Lung (tissue), 12 donors: ENCODE data around the gene HTRA3. TPM values are rescaled to one million over a fixed set of nuclear protein-coding genes. Genes with fewer than 3 reads are reported as not detected.

Experiments
- ATAC-seq: fragments of 200-7000 bp; cut with Tn5 transposase; one replicate; pipeline ENCODE4 v1.9.1; 2020; ENCODE audit warnings: moderate number of reproducible peaks; ENCODE audit not compliant: insufficient read depth, low FRiP score
- DNase-seq, 3 donors: peaks; one replicate each; pipeline ENCODE4 v3.0.0-alpha.2; 2013 to 2017
- H3K27ac ChIP-seq, 2 donors: one replicate each; pipeline ENCODE4 v1.5.1; 2013; ENCODE audit warnings: mild to moderate bottlenecking in 2 of 2, moderate library complexity in 2 of 2, control low read depth in 1 of 2, inconsistent platforms in 1 of 2, low read depth in 1 of 2, low read length in 1 of 2
- H3K27me3 ChIP-seq, 3 donors: one replicate each; pipeline ENCODE4 v1.5.1; 2013; ENCODE audit warnings: low read length in 2 of 3; ENCODE audit not compliant: control insufficient read depth in 3 of 3, insufficient read depth in 3 of 3
- H3K36me3 ChIP-seq, 4 donors: one replicate each; pipeline ENCODE4 v1.5.1; 2013; ENCODE audit warnings: low read length in 4 of 4, mild to moderate bottlenecking in 1 of 4, moderate library complexity in 1 of 4; ENCODE audit not compliant: control insufficient read depth in 4 of 4, insufficient read depth in 4 of 4
- H3K4me1 ChIP-seq, 5 donors: one replicate each; pipeline ENCODE4 v1.5.1; 2013; ENCODE audit warnings: low read length in 5 of 5, mild to moderate bottlenecking in 2 of 5, moderate library complexity in 1 of 5; ENCODE audit not compliant: control insufficient read depth in 5 of 5, insufficient read depth in 5 of 5
- H3K4me3 ChIP-seq: one replicate; pipeline ENCODE4 v1.5.1; 2013; ENCODE audit warnings: mild to moderate bottlenecking, control low read depth, moderate library complexity
- H3K9ac ChIP-seq, 2 donors: one replicate each; pipeline ENCODE4 v1.5.1; 2013; ENCODE audit warnings: low read length in 2 of 2, control low read depth in 1 of 2; ENCODE audit not compliant: insufficient read depth in 1 of 2
- H3K9me3 ChIP-seq, 4 donors: one replicate each; pipeline ENCODE4 v1.5.1; 2013; ENCODE audit warnings: low read length in 3 of 4, mild to moderate bottlenecking in 1 of 4, moderate library complexity in 1 of 4; ENCODE audit not compliant: control insufficient read depth in 4 of 4, insufficient read depth in 3 of 4
- WGBS, 2 donors: extraction: QIAGEN DNeasy Blood & Tissue Kit; methylation state at CpG; one replicate each; pipeline ENCODE4 v1.1.7; 2013; 5-methylcytosine and 5-hydroxymethylcytosine counted together
- polyA plus RNA-seq, 2 donors: library from polyadenylated mRNA; stranded (reverse); fragments of 200-250 nt; gene quantifications; one replicate each; pipeline ENCODE4 v1.2.1, GENCODE V29; 2013
- total RNA-seq, 2 donors: library from RNA; depleted of rRNA in 1 of 2; stranded (reverse); fragments of >200 nt in 1 of 2; gene quantifications; one replicate each; pipeline ENCODE4 v1.2.1, GENCODE V29; 2014 to 2021
- TF ChIP-seq, protein P1 (sequence below): IDR thresholded peaks from 2 replicates; pipeline ENCODE4 v1.5.1; 2012; ENCODE audit warnings: mild to moderate bottlenecking; ENCODE audit errors: control extremely low read depth, extremely low read depth
- donor health status: control.
- donor health status: control.
- donor health status: Bipolar disorder and iron deficiency.
- donor health status: healthy.
- donor health status: DM: yes; HTN: yes; CAD: no.

The HTRA3 gene
- total and polyA plus RNA-seq, 4 donors: 9.5 to 23.5 (median 17.8) TPM

DNA sequence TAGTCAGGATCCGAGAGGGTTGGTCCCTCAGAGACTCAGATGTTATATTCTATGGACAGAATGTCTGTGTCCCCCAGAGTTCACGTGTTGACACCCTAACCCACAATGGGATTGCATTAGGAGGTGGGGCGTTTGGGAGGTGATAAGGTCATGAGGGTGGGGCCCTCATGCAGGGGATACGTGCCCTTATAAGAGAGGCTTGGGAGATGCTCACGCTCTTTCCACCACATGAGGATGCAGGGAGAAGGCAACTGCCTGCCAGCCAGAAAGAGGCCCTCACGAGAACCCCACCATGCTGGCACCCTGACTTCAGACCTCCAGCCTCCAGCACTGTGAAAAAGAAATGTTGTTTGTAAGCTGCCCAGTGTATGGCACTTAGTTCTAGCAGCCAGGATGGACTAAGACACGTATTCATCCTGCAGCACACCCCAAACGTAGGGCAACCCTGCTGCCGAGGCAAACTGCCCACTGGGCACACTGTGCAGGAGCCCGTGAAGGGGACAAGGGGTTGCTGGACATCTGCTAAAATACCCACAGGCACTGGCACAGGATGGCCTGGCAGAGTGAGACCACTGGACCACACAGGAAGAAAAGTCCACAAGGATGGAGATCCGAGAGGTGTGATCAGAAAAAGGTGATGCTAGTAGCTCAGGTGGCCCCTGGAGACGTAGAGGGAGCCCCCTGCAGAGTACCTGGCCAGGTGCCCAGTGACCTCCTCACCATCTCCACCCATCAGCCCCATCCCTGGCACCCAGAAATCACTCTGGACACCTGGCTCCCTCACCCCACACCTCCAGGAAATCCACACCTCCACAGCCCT lies 62.7 kb downstream of the HTRA3 start:
- ATAC-seq: no peak
- no peaks in the 10 kb centered on the region for H3K36me3 ChIP-seq
- H3K27me3 ChIP-seq: no peaks in the 10 kb centered on the region
- DNase-seq: no peak
- H3K9ac ChIP-seq: no peak overlapping the region
- peaks cover 0 to 5% (median 0%) of the 10 kb centered on the region in 4 donors for H3K9me3 ChIP-seq
- TF ChIP-seq, protein P1, sequence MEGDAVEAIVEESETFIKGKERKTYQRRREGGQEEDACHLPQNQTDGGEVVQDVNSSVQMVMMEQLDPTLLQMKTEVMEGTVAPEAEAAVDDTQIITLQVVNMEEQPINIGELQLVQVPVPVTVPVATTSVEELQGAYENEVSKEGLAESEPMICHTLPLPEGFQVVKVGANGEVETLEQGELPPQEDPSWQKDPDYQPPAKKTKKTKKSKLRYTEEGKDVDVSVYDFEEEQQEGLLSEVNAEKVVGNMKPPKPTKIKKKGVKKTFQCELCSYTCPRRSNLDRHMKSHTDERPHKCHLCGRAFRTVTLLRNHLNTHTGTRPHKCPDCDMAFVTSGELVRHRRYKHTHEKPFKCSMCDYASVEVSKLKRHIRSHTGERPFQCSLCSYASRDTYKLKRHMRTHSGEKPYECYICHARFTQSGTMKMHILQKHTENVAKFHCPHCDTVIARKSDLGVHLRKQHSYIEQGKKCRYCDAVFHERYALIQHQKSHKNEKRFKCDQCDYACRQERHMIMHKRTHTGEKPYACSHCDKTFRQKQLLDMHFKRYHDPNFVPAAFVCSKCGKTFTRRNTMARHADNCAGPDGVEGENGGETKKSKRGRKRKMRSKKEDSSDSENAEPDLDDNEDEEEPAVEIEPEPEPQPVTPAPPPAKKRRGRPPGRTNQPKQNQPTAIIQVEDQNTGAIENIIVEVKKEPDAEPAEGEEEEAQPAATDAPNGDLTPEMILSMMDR: no peak
- no peak overlapping the region for H3K4me3 ChIP-seq
- 84 to 94% methylated on average over 12 of the region's 12 CpGs for whole genome bisulfite sequencing, 2 donors
- peaks cover 0 to 4% (median 0%) of the 10 kb centered on the region in 5 donors for H3K4me1 ChIP-seq
- H3K27ac ChIP-seq: no peak overlapping the region

DNA sequence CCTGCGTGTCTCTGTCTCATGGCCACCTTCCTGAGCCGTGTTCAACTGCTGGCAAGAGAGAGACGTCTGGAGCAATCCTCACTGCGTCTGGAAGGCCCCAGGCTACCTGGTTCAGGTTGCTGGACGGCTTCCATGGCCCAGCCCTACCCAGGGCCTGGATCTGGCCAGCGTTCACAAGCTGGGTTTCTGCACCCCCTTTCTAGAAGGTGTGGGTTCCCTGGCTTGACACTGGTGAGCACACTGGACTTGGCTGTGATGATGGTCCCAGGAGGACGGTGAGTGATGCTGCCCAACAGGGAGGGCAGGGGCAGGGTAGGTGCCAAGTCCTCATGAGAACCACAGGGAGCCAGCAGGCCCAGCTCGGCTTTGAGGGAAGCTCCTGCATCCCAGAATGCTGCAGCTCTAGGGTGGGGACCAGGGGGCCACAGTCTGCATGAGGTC lies 63.4 kb downstream of the HTRA3 start:
- Histone ChIP-seq H3K36me3 (no peaks in the 10 kb centered on the region), H3K4me1 (peaks cover 0 to 4% (median 0%) of the 10 kb centered on the region in 5 donors), H3K9ac (no peak overlapping the region), H3K4me3 (no peak overlapping the region), H3K9me3 (peaks cover 0 to 5% (median 0%) of the 10 kb centered on the region in 4 donors), H3K27me3 (no peaks in the 10 kb centered on the region), H3K27ac (no peak overlapping the region)
- TF ChIP-seq, protein P1: no peak
- WGBS, 2 donors: 77 to 84% methylated on average over 8 of the region's 8 CpGs
- no peak for DNase-seq
- no peak for ATAC-seq

DNA sequence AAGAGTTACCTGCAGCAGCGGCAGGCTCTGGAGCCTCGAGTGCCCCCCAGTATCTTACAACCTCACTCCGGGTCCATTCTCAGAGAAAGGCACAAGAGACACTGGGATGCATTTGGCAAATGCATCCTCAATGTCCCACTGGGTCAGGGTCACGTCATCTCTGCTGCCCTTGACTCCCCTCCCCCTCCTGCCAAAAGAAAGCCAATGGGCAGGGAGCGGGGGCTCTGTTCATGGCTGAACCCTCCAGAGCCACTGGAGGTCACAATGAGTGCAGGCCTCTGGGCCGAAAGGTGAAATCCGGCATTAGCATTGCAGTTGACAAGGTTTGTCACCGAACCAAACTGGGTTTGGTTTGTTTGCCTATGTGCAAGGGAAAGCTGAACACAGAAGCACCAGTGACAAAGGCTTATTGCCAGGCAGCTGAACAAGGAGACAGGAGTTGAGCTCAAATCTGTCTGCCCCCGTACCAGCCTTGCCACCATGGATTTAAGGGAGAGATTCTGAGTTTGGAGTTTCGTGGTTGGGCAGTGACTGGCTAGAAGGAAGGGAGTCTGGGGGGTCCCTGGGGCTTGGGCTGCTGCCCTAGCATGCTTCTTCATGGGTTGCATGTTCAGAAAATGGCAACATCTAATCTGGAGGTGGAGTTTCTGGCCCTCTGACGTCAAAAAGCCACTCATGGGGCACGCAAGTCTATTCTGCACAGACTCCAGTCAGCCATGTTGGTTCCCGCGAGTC lies 64.3 kb downstream of the HTRA3 start:
- ATAC-seq: no peak
- WGBS, 2 donors: 81 to 94% methylated on average over 14 of the region's 14 CpGs
- H3K4me3 ChIP-seq: no peak overlapping the region
- peaks cover 0 to 5% (median 0%) of the 10 kb centered on the region in 4 donors for H3K9me3 ChIP-seq
- no peaks in the 10 kb centered on the region for H3K27me3 ChIP-seq
- no peak overlapping the region for H3K9ac ChIP-seq
- no peak overlapping the region for H3K27ac ChIP-seq
- H3K4me1 ChIP-seq: peaks cover 0 to 4% (median 0%) of the 10 kb centered on the region in 5 donors
- TF ChIP-seq, protein P1: no peak
- DNase-seq: no peak
- no peaks in the 10 kb centered on the region for H3K36me3 ChIP-seq
